Activated CD4-positive, alpha-beta T cell treated with anti-CD3 and anti-CD28 coated beads for 48 hours (primary cell): ENCODE data around the gene FIBP.

Source experiments
- DNase-seq: peaks from one replicate; pipeline ENCODE4 v3.0.0-alpha.2; 2020

The FIBP gene

GRCh38 chr11:65912845-65913244 is 24.6 kb upstream of the FIBP start:
- no peak for DNase-seq

GRCh38 chr11:65911682-65912568 is 23.7 kb upstream of the FIBP start:
- no peak for DNase-seq

- no peak for DNase-seq
Measured at GRCh38 chr11:65907878-65908277, 19.6 kb upstream of the FIBP start.

GRCh38 chr11:65906602-65907001 is 18.3 kb upstream of the FIBP start:
- DNase-seq, result no peak

GRCh38 chr11:65903715-65904114 is 15.4 kb upstream of the FIBP start:
- DNase-seq, result no peak

- no peak for DNase-seq
Measured at GRCh38 chr11:65903068-65903481, 14.8 kb upstream of the FIBP start.

GRCh38 chr11:65900899-65901180 is 12.6 kb upstream of the FIBP start:
- DNase-seq, result no peak

- DNase-seq, result peak; percentile 96
Measured at GRCh38 chr11:65900125-65900898, 12.0 kb upstream of the FIBP start, which contains the start of gene FOSL1. Gene FOSL1, minus strand, starts transcription at chr11:65900388. Its CDS starts 49 bp downstream, at chr11:65900339.

- DNase-seq, result peak; percentile 87
Measured at GRCh38 chr11:65899356-65900124, 11.3 kb upstream of the FIBP start.

- DNase-seq, result no peak
Measured at GRCh38 chr11:65898656-65899355, 10.5 kb upstream of the FIBP start.

GRCh38 chr11:65897020-65897471 is 8.8 kb upstream of the FIBP start:
- DNase-seq, result no peak

- peak; percentile 35 for DNase-seq
Measured at GRCh38 chr11:65896034-65896999, 8.0 kb upstream of the FIBP start.

GRCh38 chr11:65895482-65895981 is 7.3 kb upstream of the FIBP start:
- DNase-seq, result peak; percentile 4

- DNase-seq, result peak; percentile 51
Measured at GRCh38 chr11:65894034-65894591, 5.8 kb upstream of the FIBP start.

- DNase-seq, result peak; percentile 23
Measured at GRCh38 chr11:65892661-65893317, 4.5 kb upstream of the FIBP start.

- DNase-seq, result peak; percentile 67
Measured at GRCh38 chr11:65892137-65892540, 3.9 kb upstream of the FIBP start.

- peak; percentile 54 for DNase-seq
Measured at GRCh38 chr11:65891219-65892136, 3.2 kb upstream of the FIBP start.

GRCh38 chr11:65890324-65891218 is 2.3 kb upstream of the FIBP start, which contains the start of gene CCDC85B:
Gene CCDC85B, plus strand, starts transcription at chr11:65890673. Its CDS starts 111 bp downstream, at chr11:65890784.
- DNase-seq, result peak; percentile 99
